K562 (cell line): ENCODE measurements around the gene IVL. TPM values are rescaled to one million over a fixed set of nuclear protein-coding genes. Genes with fewer than 3 reads are reported as not detected.

Experiments
- ATAC-seq: fragments of 200-7000 bp; cut with Tn5 transposase; 3 replicates; pipeline ENCODE4 v1.9.1; 2020; ENCODE audit warnings: moderate library complexity
- BruUV-seq: library from RNA; stranded (reverse); fragments of 400-500 nt; replicated peaks from 2 replicates; lab custom pipeline; 2021; lab: Mats Ljungman, UMichigan
- CTCF ChIA-PET: fragments of 300-600 bp; formaldehyde crosslinking; extraction: SDS; loops from one replicate; lab custom pipeline; 2021; ENCODE audit warnings: low intra/inter-chr PET ratio; lab: Yijun Ruan, JAX
- POLR2A ChIA-PET: fragments of 300-600, 350-650 bp; sonication (Branson Sonifier 250); formaldehyde crosslinking; extraction: SDS; loops from one replicate; lab custom pipeline; 2021; ENCODE audit warnings: antibody characterized with exemption, inconsistent platforms; lab: Yijun Ruan, JAX
- DNase-seq, 4 experiments: peaks; one replicate each; pipeline versions ENCODE4 v3.0.0 to v3.0.0-alpha.2; 2011 to 2018; ENCODE audit warnings: low spot score in 3 of 4, mixed read lengths in 3 of 4; ENCODE audit errors: extremely low read depth in 1 of 4
- FAIRE-seq: peaks from 2 replicates; lab custom pipeline; 2011; peaks lifted over from hg19 to GRCh38; lab: Jason Lieb, UNC
- H2AFZ ChIP-seq: 2 replicates; pipeline ENCODE4 v1.6.0; 2011; ENCODE audit warnings: low read depth, low read length, control low read depth, inconsistent platforms
- H3K27ac ChIP-seq: fragments of 200-600 bp; 3 replicates; pipeline ENCODE4 v1.8.0; 2011; ENCODE audit warnings: low read depth, mild to moderate bottlenecking, control low read depth, inconsistent platforms, low read length, moderate library complexity, mixed read lengths; ENCODE audit errors: extremely low read depth
- H3K27me3 ChIP-seq, 2 experiments: fragments of 300-600 bp in 1 of 2; 2 replicates in 1 of 2; 3 replicates in 1 of 2; pipeline versions ENCODE4 v1.6.0 to v1.8.0; 2011; ENCODE audit warnings: inconsistent platforms in 2 of 2, low read length in 2 of 2, mild to moderate bottlenecking in 1 of 2, mixed read lengths in 1 of 2, moderate library complexity in 1 of 2; ENCODE audit not compliant: control insufficient read depth in 2 of 2, insufficient read depth in 2 of 2
- H3K36me3 ChIP-seq: fragments of 300-600 bp; 3 replicates; pipeline ENCODE4 v1.8.0; 2011; ENCODE audit warnings: mild to moderate bottlenecking, low read length, inconsistent platforms; ENCODE audit not compliant: control insufficient read depth, insufficient read depth
- H3K4me1 ChIP-seq, 2 experiments: fragments of 200-600 bp in 1 of 2; replicated peaks in 1 of 2; 2 replicates in 1 of 2; 3 replicates in 1 of 2; pipeline versions ENCODE4 v1.5.1 to v1.8.0; 2011; ENCODE audit warnings: inconsistent platforms in 2 of 2, low read length in 2 of 2, mild to moderate bottlenecking in 1 of 2, mixed read lengths in 1 of 2, moderate library complexity in 1 of 2; ENCODE audit not compliant: control insufficient read depth in 2 of 2, insufficient read depth in 2 of 2
- H3K4me2 ChIP-seq: 2 replicates; pipeline ENCODE4 v1.6.1; 2011; ENCODE audit warnings: low read length, control low read depth, inconsistent platforms, mixed read lengths; ENCODE audit not compliant: insufficient read depth
- H3K4me3 ChIP-seq: fragments of 200-600 bp; sonication (generic), shearing (Covaris generic); 2 replicates; pipeline ENCODE4 v1.5.1; 2016; ENCODE audit warnings: control low read depth, inconsistent platforms
- H3K79me2 ChIP-seq: fragments of 200-600 bp; 3 replicates; pipeline ENCODE4 v1.8.0; 2011; ENCODE audit warnings: low read length, inconsistent platforms; ENCODE audit not compliant: control insufficient read depth, insufficient read depth
- H3K9ac ChIP-seq, 2 experiments: 2 replicates each; pipeline versions ENCODE4 v1.6.0 to v1.6.1; 2011; ENCODE audit warnings: low read depth in 2 of 2, low read length in 2 of 2, control low read depth in 1 of 2, inconsistent platforms in 1 of 2, mild to moderate bottlenecking in 1 of 2, mixed read lengths in 1 of 2; ENCODE audit not compliant: insufficient read depth in 1 of 2
- H3K9me1 ChIP-seq: one replicate; pipeline ENCODE4 v1.6.0; 2011; ENCODE audit warnings: inconsistent platforms, mild to moderate bottlenecking, low read length, moderate library complexity; ENCODE audit not compliant: control insufficient read depth, insufficient read depth
- H3K9me3 ChIP-seq: replicated peaks from 2 replicates; pipeline ENCODE4 v1.5.1; 2011; ENCODE audit warnings: low read depth, low read length, inconsistent platforms; ENCODE audit not compliant: control insufficient read depth, insufficient read depth
- H4K20me1 ChIP-seq: replicated peaks from 2 replicates; pipeline ENCODE4 v1.6.1; 2011; ENCODE audit warnings: low read length, inconsistent platforms, mixed read lengths; ENCODE audit not compliant: control insufficient read depth, insufficient read depth
- ARID2 ChIP-seq: fragments of 450-650 bp; IDR thresholded peaks from 2 replicates; pipeline ENCODE4 v1.6.1; 2017; ENCODE audit warnings: antibody characterized with exemption, mild to moderate bottlenecking
- DNMT1 ChIP-seq: fragments of 450-650 bp; IDR thresholded peaks from 2 replicates; pipeline ENCODE4 v1.6.1; 2016; ENCODE audit warnings: antibody characterized with exemption, mild to moderate bottlenecking
- DPF2 ChIP-seq: fragments of 450-650 bp; IDR thresholded peaks from 2 replicates; pipeline ENCODE4 v1.6.1; 2016
- E2F3 ChIP-seq: fragments of 250-450 bp; sonication (Bioruptor Pico); IDR thresholded peaks from 2 replicates; pipeline ENCODE4 v1.4.0; 2020; ENCODE audit warnings: mild to moderate bottlenecking
- ILF3 ChIP-seq: fragments of 450-650 bp; IDR thresholded peaks from 2 replicates; pipeline ENCODE4 v1.6.1; 2018; ENCODE audit warnings: antibody characterized with exemption, mild to moderate bottlenecking, moderate library complexity, borderline replicate concordance
- KDM5B ChIP-seq: fragments of 200-600 bp; sonication (generic); IDR thresholded peaks from 2 replicates; pipeline ENCODE4 v1.6.1; 2012; ENCODE audit warnings: low read depth, mild to moderate bottlenecking, moderate library complexity, low read length, control low read depth, inconsistent platforms; ENCODE audit not compliant: insufficient replicate concordance
- MIER1 ChIP-seq: fragments of 450-650 bp; IDR thresholded peaks from 2 replicates; pipeline ENCODE4 v1.6.1; 2016; ENCODE audit warnings: antibody characterized with exemption, mild to moderate bottlenecking, low read depth
- MLLT1 ChIP-seq, 2 experiments: fragments of 450-650 bp; IDR thresholded peaks; 2 replicates each; pipeline ENCODE4 v1.6.1; 2016
- RBBP5 ChIP-seq: fragments of 200-600 bp; sonication (generic); IDR thresholded peaks from 2 replicates; pipeline ENCODE4 v1.6.1; 2012; ENCODE audit warnings: borderline replicate concordance, mild to moderate bottlenecking, low read length, control low read depth, inconsistent platforms; ENCODE audit not compliant: insufficient read depth, poor library complexity, severe bottlenecking
- SMAD1 ChIP-seq: fragments of 150-350 bp; IDR thresholded peaks from 2 replicates; pipeline ENCODE4 v1.6.1; 2014; ENCODE audit warnings: low read length, low read depth; ENCODE audit not compliant: partially characterized antibody
- SMARCC2 ChIP-seq: fragments of 450-650 bp; IDR thresholded peaks from 2 replicates; pipeline ENCODE4 v1.6.1; 2017; ENCODE audit warnings: antibody characterized with exemption, moderate library complexity, mild to moderate bottlenecking, low read depth
- ZNF124 ChIP-seq: sonication (generic); formaldehyde crosslinking; IDR thresholded peaks from 2 replicates; pipeline ENCODE4 v1.8.1; 2022; ENCODE audit warnings: missing genetic modification reagents
- ZNF444 ChIP-seq: fragments of 250-450 bp; sonication (Bioruptor Pico); IDR thresholded peaks from 2 replicates; pipeline ENCODE4 v1.4.0; 2020; ENCODE audit warnings: mild to moderate bottlenecking, moderate library complexity
- ZNF695 ChIP-seq: fragments of 450-650 bp; formaldehyde crosslinking; IDR thresholded peaks from 2 replicates; pipeline ENCODE4 v1.4.0; 2020; ENCODE audit warnings: mild to moderate bottlenecking, moderate library complexity
- WGBS: fragments of 100-300 bp; shearing (Covaris generic); methylation state at CpG from one replicate; pipeline ENCODE4 v1.1.6; 2016; ENCODE audit warnings: low coverage, mixed read lengths; ENCODE audit not compliant: insufficient coverage; ENCODE audit errors: missing lambda C conversion rate; 5-methylcytosine and 5-hydroxymethylcytosine counted together
- in situ Hi-C: fragments of 300-500 bp; cut with MboI; formaldehyde crosslinking; loops from 4 replicates; pipeline ENCODE4 v1.15.0; 2018; ENCODE audit warnings: inconsistent platforms, mixed read lengths
- intact Hi-C: fragments of 100-400 bp; cut with micrococcal nuclease; formaldehyde crosslinking; loops from 2 replicates; pipeline ENCODE4 v1.14.2; 2022
- polyA plus RNA-seq, 8 experiments: library from polyadenylated mRNA; depleted of rRNA in 4 of 8; stranded (reverse) in 5 of 8; unstranded in 3 of 8; fragments of >200 nt; fragmentation: Nextera tagmentation in 2 of 8; fragmentation: Illumina TruSeq in 1 of 8; extraction: Ambion mirVana in 2 of 8; extraction: Trizol in 1 of 8; gene quantifications; 2 replicates each; pipeline versions ENCODE4 v1.2.1 to v1.2.3, GENCODE V29; 2011 to 2014; ENCODE audit warnings: inconsistent platforms in 1 of 8, missing spikeins in 1 of 8
- total RNA-seq, 7 experiments: library from RNA; depleted of rRNA in 6 of 7; stranded (reverse); fragments of >200 nt in 6 of 7; fragmentation: Illumina TruSeq in 2 of 7; extraction: Trizol in 2 of 7; gene quantifications; 2 replicates each; pipeline versions ENCODE4 v1.2.1 to v1.2.3, GENCODE V29; 2011 to 2021; ENCODE audit warnings: low replicate concordance in 1 of 7
- TF ChIP-seq, protein P1 (sequence below): fragments of 450-650 bp; formaldehyde crosslinking; IDR thresholded peaks from 2 replicates; pipeline ENCODE4 v1.4.0; 2020; ENCODE audit warnings: mild to moderate bottlenecking

IVL gene
- total and polyA plus RNA-seq, 9 of the 15 experiments (the other 6 are each of a cell fraction or from before 2014, with no cell fraction given) = not detected

GRCh38 chr1:152899883-152900282 lies 8.5 kb upstream of the IVL start:
- no peak overlapping the region for H3K27ac ChIP-seq
- no peaks in the 10 kb centered on the region for H3K4me1 ChIP-seq
- intact Hi-C loops (no loop called here), in situ Hi-C loops (no loop called here)
- no peaks in the 10 kb centered on the region for H3K27me3 ChIP-seq
- no peak for FAIRE-seq
- CTCF ChIA-PET = no interaction called here
- no peak overlapping the region for H3K4me3 ChIP-seq
- no peaks in the 10 kb centered on the region for H3K79me2 ChIP-seq
- no peaks in the 10 kb centered on the region for H3K9me1 ChIP-seq
- POLR2A ChIA-PET = no interaction called here
- no peak overlapping the region for H3K9ac ChIP-seq
- TF ChIP-seq E2F3 (CRISPR knock-in tag) (no peak), ZNF124 (CRISPR knock-in tag) (no peak), RBBP5 (no peak), KDM5B (no peak), ILF3 (no peak), DPF2 (no peak), ZNF444 (CRISPR knock-in tag) (no peak), MIER1 (no peak), SMARCC2 (no peak), MLLT1 (IDR thresholded peaks at IDR 0.05) (no peak), ZNF695 (no peak), SMAD1 (no peak), DNMT1 (no peak), ARID2 (no peak)
- TF ChIP-seq, protein P1, sequence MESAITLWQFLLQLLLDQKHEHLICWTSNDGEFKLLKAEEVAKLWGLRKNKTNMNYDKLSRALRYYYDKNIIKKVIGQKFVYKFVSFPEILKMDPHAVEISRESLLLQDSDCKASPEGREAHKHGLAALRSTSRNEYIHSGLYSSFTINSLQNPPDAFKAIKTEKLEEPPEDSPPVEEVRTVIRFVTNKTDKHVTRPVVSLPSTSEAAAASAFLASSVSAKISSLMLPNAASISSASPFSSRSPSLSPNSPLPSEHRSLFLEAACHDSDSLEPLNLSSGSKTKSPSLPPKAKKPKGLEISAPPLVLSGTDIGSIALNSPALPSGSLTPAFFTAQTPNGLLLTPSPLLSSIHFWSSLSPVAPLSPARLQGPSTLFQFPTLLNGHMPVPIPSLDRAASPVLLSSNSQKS = no peak
- DNase-seq = no peak
- no peaks in the 10 kb centered on the region for H3K36me3 ChIP-seq
- ATAC-seq = no peak
- 0% methylated on average over 2 of the region's 2 CpGs for WGBS
- no peaks in the 10 kb centered on the region for H4K20me1 ChIP-seq
- no peaks in the 10 kb centered on the region for H3K9me3 ChIP-seq
- H2AFZ ChIP-seq = no peak overlapping the region
- BruUV-seq = no TSS peak
- no peak overlapping the region for H3K4me2 ChIP-seq
